Activated naive CD4-positive, alpha-beta T cell treated with anti-CD3 and anti-CD28 coated beads for 36 hours (primary cell): Measurements from ENCODE around the gene GGT5. TPM values are rescaled to one million over a fixed set of nuclear protein-coding genes. Genes with fewer than 3 reads are reported as not detected.

ENCODE experiments used
- CTCF ChIA-PET: fragments of 350-600 bp; sonication (Branson Sonifier 250); formaldehyde crosslinking; loops from one replicate; lab custom pipeline; 2021; ENCODE audit warnings: antibody characterized with exemption; lab: Charles Lee
- DNase-seq: peaks from one replicate; pipeline ENCODE4 v3.0.0-alpha.2; 2020
- H3K27ac Mint-ChIP-seq: one replicate; pipeline ENCODE4 v1.8.0; 2021; ENCODE audit warnings: mild to moderate bottlenecking, mixed read lengths
- H3K27me3 Mint-ChIP-seq: one replicate; pipeline ENCODE4 v1.8.0; 2021; ENCODE audit warnings: low read depth, mixed read lengths
- H3K36me3 Mint-ChIP-seq: one replicate; pipeline ENCODE4 v1.8.0; 2021; ENCODE audit warnings: low read depth, mixed read lengths
- H3K4me1 Mint-ChIP-seq: one replicate; pipeline ENCODE4 v1.8.0; 2021; ENCODE audit warnings: low read depth, mixed read lengths
- H3K4me3 Mint-ChIP-seq: one replicate; pipeline ENCODE4 v1.8.0; 2021; ENCODE audit warnings: mild to moderate bottlenecking, moderate library complexity, mixed read lengths
- H3K9me3 Mint-ChIP-seq: one replicate; pipeline ENCODE4 v1.8.0; 2021; ENCODE audit warnings: mixed read lengths
- intact Hi-C: fragments of 100-400 bp; cut with micrococcal nuclease; formaldehyde crosslinking; loops from one replicate; pipeline ENCODE4 v1.15.1; 2023
- total RNA-seq, 2 experiments: library from RNA; stranded (reverse); gene quantifications; one replicate each; pipeline ENCODE4 v1.2.3, GENCODE V29; 2021

The GGT5 gene
- total RNA-seq, 2 experiments from 2014 or later, result not detected

DNA sequence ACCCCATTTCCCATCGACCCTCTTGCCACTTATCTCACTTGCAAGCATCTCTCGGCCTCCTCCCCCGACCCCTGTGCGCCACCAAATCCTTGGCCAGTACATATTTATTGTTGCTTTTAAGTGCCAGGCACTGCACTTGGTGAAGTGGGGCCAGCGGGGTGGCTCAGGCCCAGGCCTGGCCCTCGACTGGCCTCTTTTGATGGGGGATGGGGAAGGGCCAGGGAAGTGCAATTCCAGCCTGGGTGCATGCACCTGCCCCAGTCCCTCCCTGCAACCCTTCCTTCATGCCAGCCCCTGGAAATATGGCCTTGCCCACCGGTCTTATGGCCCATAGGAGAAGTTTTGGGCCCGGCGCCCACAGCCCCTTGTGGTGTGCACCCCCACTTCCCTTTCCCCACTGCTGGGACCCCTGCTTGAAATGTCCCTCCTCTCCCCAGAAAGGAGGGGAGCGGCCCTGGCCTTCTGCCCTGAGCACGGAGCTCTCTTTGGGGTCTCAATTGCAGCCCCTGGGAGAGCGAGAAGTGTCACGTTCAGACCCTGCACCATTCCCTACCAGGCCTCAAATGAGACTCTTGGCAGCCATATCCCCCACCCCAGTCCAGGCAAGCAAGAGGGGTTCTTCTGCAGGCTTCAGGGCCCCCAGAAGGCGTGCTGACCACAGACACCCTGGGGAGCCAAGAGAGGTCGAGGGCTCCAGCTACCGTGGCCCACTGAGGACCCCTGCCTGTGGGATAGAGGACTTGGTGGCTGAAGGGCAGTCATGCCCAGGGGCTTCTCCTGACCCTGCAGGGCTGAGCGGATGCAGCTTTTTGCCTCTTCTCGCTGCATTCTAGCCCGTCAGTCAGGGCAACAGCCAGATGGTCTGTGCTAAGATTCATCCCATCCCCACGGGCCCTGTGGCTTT, 62.6 kb downstream of the GGT5 start:
- H3K27me3 Mint-ChIP-seq, result no peaks in the 10 kb centered on the region
- no peaks in the 10 kb centered on the region for H3K36me3 Mint-ChIP-seq
- intact Hi-C loops, result no loop called here

DNA sequence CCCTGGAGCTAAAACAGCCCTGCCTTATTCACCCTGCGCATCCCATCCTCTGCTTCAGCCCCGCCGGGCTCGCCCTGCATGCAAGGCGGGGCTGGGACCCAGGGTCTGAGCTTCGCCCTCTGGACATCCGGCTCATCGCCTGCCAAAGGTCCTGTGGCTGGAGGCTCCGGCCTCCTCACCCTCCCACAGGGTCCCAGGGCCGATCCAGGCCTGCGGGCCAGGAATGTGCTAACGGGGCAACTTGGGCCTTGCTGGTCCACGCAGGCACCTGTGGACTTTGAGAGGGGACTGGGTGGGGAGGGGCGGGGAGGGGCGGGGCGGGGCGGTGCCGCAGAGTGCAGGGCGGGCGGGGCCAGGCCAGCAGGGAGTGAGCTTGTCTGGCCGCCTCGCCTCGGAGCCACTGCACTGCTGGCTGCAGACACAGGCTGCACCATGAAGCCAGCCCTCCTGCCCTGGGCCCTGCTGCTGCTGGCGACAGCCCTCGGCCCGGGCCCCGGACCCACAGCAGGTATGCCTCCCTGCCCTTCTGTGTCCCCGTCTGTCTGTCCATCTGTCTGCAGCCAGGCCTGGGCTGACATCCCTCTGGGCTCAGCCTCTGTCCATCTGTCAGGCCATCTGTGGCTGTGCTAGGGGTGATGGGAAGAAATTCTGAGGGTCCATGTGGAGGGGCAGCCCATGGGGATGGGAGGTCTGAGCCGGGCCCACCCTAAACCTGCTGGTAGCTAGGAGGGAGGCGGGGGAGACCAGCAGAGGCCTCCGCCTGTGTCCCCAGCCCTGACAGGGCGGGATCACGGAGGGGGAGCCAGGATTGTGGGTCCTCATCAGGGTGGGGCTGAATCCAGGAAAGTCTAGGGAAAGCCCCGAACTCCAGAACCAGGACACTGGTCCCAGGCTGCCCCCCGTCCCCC, 63.5 kb downstream of the GGT5 start, which contains the start of gene SUSD2:
TSS of gene SUSD2 (plus strand) at position 400 of the 908 bp plus-strand sequence. CDS start at position 433, 33 bp downstream.
- no peak within 1 kb of the TSS for H3K27ac Mint-ChIP-seq
- no peak within 1 kb of the TSS for H3K4me3 Mint-ChIP-seq
- intact Hi-C loops, result no loop called here

More for the DNA sequence above, 62.6 kb downstream of the GGT5 start:
- Mint-ChIP-seq H3K9me3 (no peaks in the 10 kb centered on the region), H3K27ac (no peak overlapping the region), H3K4me1 (no peaks in the 10 kb centered on the region), H3K4me3 (no peak overlapping the region)
- no peak for DNase-seq
- CTCF ChIA-PET, result interaction anchor here (0.6 kb wide), 1 partner anchor 90 kb away, joined by 3 read pairs; no protein-coding TSS in a partner anchor

DNA sequence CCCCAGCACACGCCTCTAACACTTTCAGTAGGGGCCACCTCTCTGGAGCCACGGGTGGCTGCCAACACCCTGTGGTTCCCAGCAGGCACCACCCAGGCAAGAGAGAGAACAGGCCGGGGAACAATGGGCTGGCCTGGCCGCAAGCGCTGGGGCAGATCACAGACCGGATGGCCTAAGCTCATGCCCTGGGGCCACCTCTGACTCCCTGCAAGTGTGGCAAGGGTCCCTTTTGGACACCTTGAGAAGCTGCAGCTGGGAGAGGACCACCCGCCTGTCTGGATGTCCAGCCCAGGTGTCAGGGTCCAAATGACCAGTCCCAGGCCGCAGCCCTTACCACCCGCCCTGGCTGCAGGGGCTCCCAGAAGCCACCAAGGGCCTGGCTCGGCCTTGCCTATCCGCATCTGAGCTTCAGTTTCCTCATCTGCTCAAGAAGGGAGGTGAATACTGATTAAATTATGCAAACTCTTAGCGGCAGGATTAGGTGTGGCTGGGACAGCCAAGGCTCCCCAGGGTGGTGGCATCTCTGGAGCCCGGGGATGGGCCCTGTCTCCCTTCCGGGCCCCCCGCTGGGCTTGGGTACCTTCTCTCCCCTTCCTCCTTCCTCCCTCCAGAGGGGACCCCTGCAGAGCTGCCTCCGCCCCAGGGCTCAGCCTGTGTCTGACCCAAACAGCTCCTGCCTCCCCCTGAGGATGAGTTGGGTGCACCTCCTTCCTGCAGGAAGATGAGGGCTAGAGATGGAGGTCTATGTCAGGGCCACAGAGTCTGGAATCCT, 64.4 kb downstream of the GGT5 start:
- CTCF ChIA-PET, result interaction anchor here (0.8 to 2.8 kb wide), 3 partner anchors 10 to 341 kb away, joined by 3 to 10 read pairs (median 3); no protein-coding TSS in a partner anchor
- no peak for DNase-seq
- Mint-ChIP-seq H3K4me1 (peaks cover 2% of the 10 kb centered on the region), H3K27ac (no peak overlapping the region), H3K27me3 (no peaks in the 10 kb centered on the region), H3K4me3 (no peak overlapping the region), H3K36me3 (no peaks in the 10 kb centered on the region), H3K9me3 (no peaks in the 10 kb centered on the region)
- intact Hi-C loops, result no loop called here

More for the DNA sequence above, 63.5 kb downstream of the GGT5 start, which contains the start of gene SUSD2:
- peaks cover 2% of the 10 kb centered on the region for H3K4me1 Mint-ChIP-seq
- H3K27me3 Mint-ChIP-seq, result no peaks in the 10 kb centered on the region
- no peaks in the 10 kb centered on the region for H3K36me3 Mint-ChIP-seq
- CTCF ChIA-PET, result interaction anchor here (0.8 to 2.8 kb wide), 2 partner anchors 9 to 24 kb away, joined by 3 to 10 read pairs; no protein-coding TSS in a partner anchor
- no peak for DNase-seq
- H3K9me3 Mint-ChIP-seq, result no peaks in the 10 kb centered on the region

DNA sequence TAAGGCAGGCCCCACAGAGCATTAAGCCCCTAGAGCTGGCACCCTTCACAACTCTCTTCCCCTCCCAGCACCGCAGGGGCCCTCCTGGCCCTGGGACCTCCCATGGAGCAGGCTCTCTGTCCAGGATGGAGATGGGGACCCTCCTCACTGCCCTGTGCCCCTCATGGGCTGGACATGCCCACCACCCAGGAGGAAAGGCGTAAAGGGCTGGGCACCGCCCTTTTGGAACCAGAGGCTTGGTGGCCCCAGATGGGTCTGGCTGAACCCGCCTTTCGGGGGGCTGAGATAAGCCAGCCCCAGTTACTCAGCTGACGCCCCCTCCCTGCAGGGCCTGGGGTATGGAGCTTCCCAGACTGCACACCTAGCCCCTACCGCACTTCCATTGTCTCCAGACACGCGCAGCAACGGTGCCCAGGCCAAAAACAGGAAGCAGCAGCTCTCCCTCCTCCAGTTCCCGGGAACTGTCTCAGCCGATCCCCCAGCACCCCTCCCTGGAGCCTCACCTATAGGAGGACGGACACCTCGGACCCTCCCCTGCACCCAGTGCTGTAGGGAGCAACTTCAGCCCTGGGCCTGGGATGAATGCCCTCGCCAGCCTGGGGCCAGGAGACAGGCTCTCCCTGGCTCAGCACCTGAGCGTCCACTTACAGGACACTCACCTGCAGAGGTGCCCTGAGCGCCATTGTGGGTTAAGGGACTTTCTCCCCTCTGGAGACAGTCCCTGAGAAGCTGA, 65.2 kb downstream of the GGT5 start:
- intact Hi-C loops, result loop anchor here (5.0 to 10.0 kb wide), 2 partner anchors 175 to 197 kb away; partner anchors contain the start of genes GSTT2 and GSTT4
- Mint-ChIP-seq H3K27ac (no peak overlapping the region), H3K4me1 (peaks cover 2% of the 10 kb centered on the region)

DNA sequence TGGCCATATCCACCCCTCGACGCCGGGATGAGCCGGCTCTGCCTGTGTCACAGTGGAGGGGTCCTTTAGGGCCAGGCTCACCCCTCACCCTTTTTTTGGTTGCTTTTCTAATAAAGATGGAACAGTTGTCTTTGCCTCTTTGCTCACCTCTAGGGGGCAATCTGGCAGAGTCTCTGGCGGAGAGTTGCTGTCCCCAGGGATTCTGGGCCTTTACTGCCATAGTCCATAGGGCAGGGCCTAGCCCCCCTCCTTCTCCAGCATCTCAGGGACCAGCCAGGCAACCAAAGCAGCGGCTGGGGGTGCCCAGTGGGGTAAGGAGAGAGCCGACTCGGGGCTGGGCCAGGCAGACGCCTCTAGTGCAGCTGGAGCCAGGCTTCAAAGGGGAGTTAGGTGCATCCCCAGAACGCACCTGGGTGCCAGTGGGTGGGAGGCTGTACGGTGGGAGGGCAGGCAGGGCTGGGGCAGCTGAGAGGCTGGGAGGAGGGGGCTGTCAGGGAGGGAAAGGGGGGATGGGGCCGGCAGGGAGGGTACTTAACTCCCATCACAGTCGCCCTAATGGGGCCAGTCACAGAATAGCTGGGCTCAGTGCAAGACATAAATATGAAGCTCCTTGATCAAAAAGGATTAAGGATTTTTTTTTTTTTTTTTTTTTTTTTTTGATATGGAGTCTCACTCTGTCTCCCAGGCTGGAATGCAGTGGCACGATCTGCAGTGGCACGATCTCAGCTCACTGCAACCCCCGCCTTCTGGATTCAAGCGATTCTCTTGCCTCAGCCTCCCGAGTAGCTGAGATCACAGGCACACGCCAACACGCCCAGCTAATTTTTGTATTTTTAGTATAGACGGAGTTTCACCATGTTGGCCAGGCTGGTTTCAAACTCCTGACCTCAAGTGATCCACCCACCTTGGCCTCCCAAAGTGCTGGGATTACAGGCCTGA, 66.1 kb downstream of the GGT5 start:
- Mint-ChIP-seq H3K9me3 (no peaks in the 10 kb centered on the region), H3K27ac (peak overlapping the region; percentile 50), H3K36me3 (no peaks in the 10 kb centered on the region), H3K4me3 (no peak overlapping the region), H3K4me1 (peaks cover 2% of the 10 kb centered on the region), H3K27me3 (no peaks in the 10 kb centered on the region)
- DNase-seq, result no peak
- CTCF ChIA-PET, result interaction anchor here (0.7 to 2.8 kb wide), 4 partner anchors 21 to 579 kb away, joined by 3 to 10 read pairs (median 4); no protein-coding TSS in a partner anchor
- intact Hi-C loops, result loop anchor here (5.0 to 10.0 kb wide), 2 partner anchors 174 to 196 kb away; partner anchors contain the start of genes GSTT2 and GSTT4

More for the DNA sequence above, 65.2 kb downstream of the GGT5 start:
- no peak overlapping the region for H3K4me3 Mint-ChIP-seq
- CTCF ChIA-PET, result interaction anchor here (0.7 to 2.8 kb wide), 4 partner anchors 22 to 580 kb away, joined by 3 to 10 read pairs (median 4); no protein-coding TSS in a partner anchor
- no peaks in the 10 kb centered on the region for H3K9me3 Mint-ChIP-seq
- DNase-seq, result no peak
- no peaks in the 10 kb centered on the region for H3K27me3 Mint-ChIP-seq
- no peaks in the 10 kb centered on the region for H3K36me3 Mint-ChIP-seq

DNA sequence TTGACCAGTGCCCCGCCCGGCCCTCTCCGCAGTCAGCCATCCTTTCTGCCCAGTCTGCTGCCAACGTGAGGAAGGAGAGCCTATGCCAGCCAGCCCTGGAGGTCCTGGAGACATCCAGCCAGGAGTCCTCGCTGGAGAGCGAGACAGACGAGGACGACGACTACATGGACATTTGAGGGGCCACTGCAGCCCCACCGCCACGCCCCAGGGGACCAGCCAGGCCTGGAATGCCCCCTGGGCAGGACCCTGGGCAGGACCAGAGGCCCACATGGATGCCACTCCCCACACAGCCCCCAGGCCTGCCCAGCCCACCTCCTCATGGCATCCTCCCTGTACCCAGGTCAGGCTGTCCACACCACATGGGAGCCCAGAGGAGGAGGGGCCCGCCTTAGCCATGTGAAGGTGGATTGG, 66.9 kb downstream of the GGT5 start:
- CTCF ChIA-PET, result no interaction called here
- Mint-ChIP-seq H3K27me3 (no peaks in the 10 kb centered on the region), H3K4me1 (peaks cover 2% of the 10 kb centered on the region), H3K36me3 (no peaks in the 10 kb centered on the region), H3K9me3 (no peaks in the 10 kb centered on the region), H3K4me3 (no peak overlapping the region), H3K27ac (no peak overlapping the region)
- intact Hi-C loops, result loop anchor here (5.0 to 10.0 kb wide), 2 partner anchors 173 to 196 kb away; partner anchors contain the start of genes GSTT2 and GSTT4
- no peak for DNase-seq

DNA sequence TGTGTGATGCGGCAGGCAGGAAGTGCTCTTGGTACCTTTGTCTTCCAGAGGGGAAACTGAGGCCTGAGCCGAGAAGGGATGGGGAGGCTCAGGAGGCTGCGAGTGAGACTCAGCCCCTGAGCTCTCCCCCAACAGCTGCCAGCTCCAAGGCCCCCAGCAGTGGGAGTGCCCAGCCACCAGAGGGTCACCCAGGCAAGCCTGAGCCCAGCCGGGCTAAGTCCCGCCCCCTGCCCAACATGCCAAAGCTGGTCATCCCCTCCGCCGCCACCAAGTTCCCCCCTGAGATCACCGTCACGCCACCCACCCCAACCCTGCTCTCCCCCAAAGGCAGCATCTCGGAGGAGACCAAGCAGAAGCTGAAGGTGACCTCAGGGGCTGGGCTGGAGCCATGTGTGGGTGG, 67.4 kb downstream of the GGT5 start:
- Mint-ChIP-seq H3K4me3 (no peak overlapping the region), H3K27me3 (no peaks in the 10 kb centered on the region), H3K4me1 (peaks cover 2% of the 10 kb centered on the region), H3K27ac (no peak overlapping the region), H3K36me3 (no peaks in the 10 kb centered on the region), H3K9me3 (no peaks in the 10 kb centered on the region)
- intact Hi-C loops, result loop anchor here (5.0 to 10.0 kb wide), 2 partner anchors 173 to 195 kb away; partner anchors contain the start of genes GSTT2 and GSTT4
- no peak for DNase-seq
- CTCF ChIA-PET, result no interaction called here

DNA sequence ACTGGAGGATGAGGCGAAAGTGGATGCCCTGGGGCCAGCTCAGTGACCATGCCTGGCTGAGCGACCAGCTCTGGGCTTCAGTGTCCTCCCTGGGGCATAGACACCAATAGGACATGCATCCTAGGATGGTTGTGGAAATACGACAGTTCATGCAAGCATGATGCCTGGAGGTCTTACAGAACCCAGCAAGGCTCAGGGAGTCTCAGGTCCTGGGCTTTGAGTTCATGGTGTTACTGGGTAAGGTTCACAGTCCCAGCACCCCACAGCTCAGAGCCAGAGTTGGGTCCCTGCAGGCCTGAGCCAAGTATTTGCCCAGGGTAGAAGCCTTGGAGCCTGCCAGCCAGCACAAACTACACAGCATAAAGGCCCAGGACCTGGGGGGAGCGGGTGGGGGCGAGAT, 67.8 kb downstream of the GGT5 start:
- Mint-ChIP-seq H3K27ac (no peak overlapping the region), H3K9me3 (no peaks in the 10 kb centered on the region), H3K27me3 (no peaks in the 10 kb centered on the region), H3K4me1 (peaks cover 2% of the 10 kb centered on the region), H3K36me3 (no peaks in the 10 kb centered on the region), H3K4me3 (no peak overlapping the region)
- intact Hi-C loops, result loop anchor here (5.0 to 10.0 kb wide), 2 partner anchors 172 to 195 kb away; partner anchors contain the start of genes GSTT2 and GSTT4
- DNase-seq, result no peak
- CTCF ChIA-PET, result interaction anchor here (4.6 kb wide), 1 partner anchor 21 kb away, joined by 42 read pairs; no protein-coding TSS in a partner anchor

DNA sequence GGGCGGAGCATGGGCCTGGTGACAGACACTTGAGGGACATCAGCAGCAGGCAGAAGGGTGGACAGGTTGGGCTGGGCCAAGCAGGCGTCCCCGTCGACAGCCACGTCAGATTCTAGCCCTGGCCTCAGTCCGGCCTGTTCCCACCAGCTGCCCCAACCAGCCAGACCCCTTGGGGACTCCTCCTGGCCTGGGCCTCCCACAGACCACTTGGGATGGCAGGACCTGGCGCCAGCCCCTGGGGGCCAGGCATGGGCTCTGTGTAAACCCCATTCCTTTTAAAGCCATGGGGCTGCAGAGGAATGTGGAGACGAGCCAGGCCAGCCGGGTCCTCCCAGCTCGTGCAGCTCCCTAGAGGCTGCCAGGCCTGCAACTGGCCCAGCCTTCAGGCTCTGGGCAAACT, 68.3 kb downstream of the GGT5 start:
- CTCF ChIA-PET, result interaction anchor here (4.6 kb wide), 1 partner anchor 21 kb away, joined by 42 read pairs; no protein-coding TSS in a partner anchor
- Mint-ChIP-seq H3K4me1 (peaks cover 2% of the 10 kb centered on the region), H3K27me3 (no peaks in the 10 kb centered on the region), H3K27ac (no peak overlapping the region), H3K4me3 (no peak overlapping the region), H3K36me3 (peaks cover under 1% of the 10 kb centered on the region), H3K9me3 (no peaks in the 10 kb centered on the region)
- no peak for DNase-seq
- intact Hi-C loops, result loop anchor here (5.0 to 10.0 kb wide), 2 partner anchors 172 to 194 kb away; partner anchors contain the start of genes GSTT2 and GSTT4
